ENCODE results near the gene DDX59. TPM values are rescaled to one million over a fixed set of nuclear protein-coding genes. Genes with fewer than 3 reads are reported as not detected.
A peak's percentile ranks its signal among the peaks of the same experiment; 100 is the strongest.
"Not testable (repeated sequence)": the region's sequence is repeated elsewhere in the genome, so short reads cannot be mapped to it uniquely, and the experiment has no call there.

DDX59 gene
- total and polyA plus RNA-seq, 4 donors = 20.5 to 30.5 (median 26.3) TPM

DNA sequence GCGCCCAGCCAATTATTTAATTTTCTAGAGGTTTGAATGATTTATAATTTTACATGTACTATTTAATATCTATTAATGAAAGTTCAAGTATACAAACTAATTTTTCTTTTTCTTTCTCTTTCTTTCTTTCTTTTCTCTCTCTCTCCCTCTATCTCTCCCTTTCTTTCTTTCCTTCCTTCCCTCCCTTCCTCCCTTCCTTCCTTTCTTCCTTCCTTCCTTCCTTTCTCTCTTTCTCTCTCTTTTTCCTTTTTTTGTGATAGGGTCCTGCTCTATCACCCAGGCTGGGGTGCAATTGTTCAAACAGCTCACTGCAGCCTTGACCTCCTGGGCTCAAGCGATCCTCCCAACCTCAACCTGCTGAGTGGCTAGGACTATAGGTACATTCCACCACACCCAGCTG, 33.0 kb downstream of the DDX59 start:
- no peak for DNase-seq (ENCODE audit: low read depth in 4 of 6, low spot score in 6 of 6)
- Histone ChIP-seq H3K9me3 (ENCODE audit: control insufficient read depth, insufficient read depth, low read length) (no peaks in the 10 kb centered on the region), H3K4me1 (ENCODE audit: control insufficient read depth, insufficient read depth, low read length) (peaks cover 4% of the 10 kb centered on the region), H3K4me3 (ENCODE audit: low read depth, low read length) (no peak overlapping the region), H3K36me3 (ENCODE audit: control insufficient read depth, insufficient read depth, low read length) (peaks cover 4% of the 10 kb centered on the region), H3K27me3 (ENCODE audit: control insufficient read depth, insufficient read depth, low read length) (no peaks in the 10 kb centered on the region), H3K27ac (ENCODE audit: low read depth, low read length) (no peak overlapping the region)
- WGBS (ENCODE audit: insufficient coverage) = no CpG with 5 or more reads among the region's 2 CpGs

DNA sequence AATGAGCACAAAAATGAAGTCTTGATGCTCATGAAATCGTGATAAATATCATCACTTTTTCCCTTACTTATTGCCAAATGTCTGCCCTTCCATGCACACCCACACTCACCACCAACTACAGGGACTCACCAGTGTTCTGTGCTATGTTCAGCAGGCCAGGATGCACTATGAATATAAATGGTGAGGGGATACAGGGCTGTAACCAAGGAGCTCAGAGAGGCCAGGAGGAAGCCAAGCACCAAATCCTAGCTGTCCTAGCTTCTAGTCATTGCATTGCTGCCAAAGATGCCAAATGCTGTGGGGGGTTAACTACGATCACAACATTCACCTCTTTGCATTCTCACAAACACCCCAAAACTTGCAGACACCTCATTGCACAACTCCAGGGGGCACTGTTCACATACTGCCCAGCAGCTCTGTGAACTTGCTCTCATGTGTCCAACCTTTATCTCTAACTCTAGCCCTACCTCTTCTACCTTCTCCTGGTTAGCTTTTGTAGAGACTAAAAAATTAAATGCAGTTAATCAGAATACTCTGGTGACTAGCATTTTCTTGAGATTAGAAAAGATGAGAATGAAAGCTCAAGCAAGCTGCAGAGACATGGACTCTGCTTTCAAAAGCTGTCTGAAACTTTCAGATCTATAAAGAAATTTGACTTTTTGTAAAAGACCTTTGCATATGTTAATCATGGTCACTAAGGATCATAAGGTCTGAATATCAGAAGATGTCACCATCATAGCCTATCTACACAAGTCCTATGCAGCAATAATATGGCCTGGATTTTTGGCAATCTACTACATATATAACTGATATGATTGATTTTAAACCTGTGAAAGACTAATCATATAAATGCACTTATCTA, 35.2 kb downstream of the DDX59 start:
- Histone ChIP-seq H3K36me3 (ENCODE audit: control insufficient read depth, insufficient read depth, low read length) (peaks cover 4% of the 10 kb centered on the region), H3K9me3 (ENCODE audit: control insufficient read depth, insufficient read depth, low read length) (no peaks in the 10 kb centered on the region), H3K4me3 (ENCODE audit: low read depth, low read length) (no peak overlapping the region), H3K27ac (ENCODE audit: low read depth, low read length) (no peak overlapping the region), H3K4me1 (ENCODE audit: control insufficient read depth, insufficient read depth, low read length) (peaks cover 10% of the 10 kb centered on the region), H3K27me3 (ENCODE audit: control insufficient read depth, insufficient read depth, low read length) (no peaks in the 10 kb centered on the region)
- no CpG with 5 or more reads among the region's 2 CpGs for WGBS (ENCODE audit: insufficient coverage)
- peak in 2 of 6 donors; percentile 61 to 77 for DNase-seq (ENCODE audit: low read depth in 4 of 6, low spot score in 6 of 6)

DNA sequence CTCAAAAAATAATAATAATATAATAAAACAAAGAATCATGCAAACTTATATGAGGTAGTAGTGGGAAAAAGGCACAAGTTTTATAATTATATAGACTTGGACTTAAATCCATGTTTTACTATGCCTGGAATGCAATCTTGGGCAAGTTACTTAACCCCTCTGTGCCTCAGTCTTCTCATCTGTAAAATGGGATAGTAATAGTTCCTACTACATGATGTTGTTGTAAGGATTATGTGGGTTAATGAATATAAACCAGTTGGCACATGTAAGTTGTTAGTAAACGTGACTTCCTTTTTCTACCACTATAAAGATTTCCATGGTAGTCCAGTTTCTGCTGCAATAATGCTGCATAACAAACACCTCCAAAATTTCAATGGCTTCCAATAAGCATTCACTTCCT, 38.3 kb downstream of the DDX59 start:
- Histone ChIP-seq H3K27ac (ENCODE audit: low read depth, low read length) (no peak overlapping the region), H3K27me3 (ENCODE audit: control insufficient read depth, insufficient read depth, low read length) (no peaks in the 10 kb centered on the region), H3K4me3 (ENCODE audit: low read depth, low read length) (no peak overlapping the region), H3K36me3 (ENCODE audit: control insufficient read depth, insufficient read depth, low read length) (no peaks in the 10 kb centered on the region), H3K4me1 (ENCODE audit: control insufficient read depth, insufficient read depth, low read length) (peaks cover 13% of the 10 kb centered on the region), H3K9me3 (ENCODE audit: control insufficient read depth, insufficient read depth, low read length) (no peaks in the 10 kb centered on the region)
- no peak for DNase-seq (ENCODE audit: low read depth in 4 of 6, low spot score in 6 of 6)
- no CpG with 5 or more reads among the region's 1 CpG for WGBS (ENCODE audit: insufficient coverage)

DNA sequence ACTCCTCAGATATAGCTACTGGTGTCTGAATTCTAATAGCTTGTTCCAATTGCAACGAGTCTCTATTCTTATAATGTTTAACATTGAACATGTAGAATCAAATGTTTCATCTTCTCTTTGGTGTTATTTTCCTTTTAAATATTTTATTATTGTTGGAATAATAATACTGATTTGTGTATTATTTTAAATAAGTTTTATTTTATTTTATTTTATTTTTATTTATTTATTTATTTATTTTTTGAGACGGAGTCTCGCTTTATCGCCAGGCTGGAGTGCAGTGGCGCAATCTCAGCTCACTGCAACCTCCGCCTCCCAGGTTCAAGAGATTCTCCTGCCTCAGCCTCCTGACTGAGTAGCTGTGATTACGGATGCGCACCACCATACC, 39.2 kb downstream of the DDX59 start:
- not testable (repeated sequence) for H3K36me3 ChIP-seq (ENCODE audit: control insufficient read depth, insufficient read depth, low read length); H3K27me3 ChIP-seq (ENCODE audit: control insufficient read depth, insufficient read depth, low read length); H3K4me3 ChIP-seq (ENCODE audit: low read depth, low read length); H3K9me3 ChIP-seq (ENCODE audit: control insufficient read depth, insufficient read depth, low read length); H3K27ac ChIP-seq (ENCODE audit: low read depth, low read length); DNase-seq (ENCODE audit: low read depth in 4 of 6, low spot score in 6 of 6)
- 100% methylated on average over 6 of the region's 8 CpGs for WGBS (ENCODE audit: insufficient coverage)
- H3K4me1 ChIP-seq (ENCODE audit: control insufficient read depth, insufficient read depth, low read length) = peaks cover 13% of the 10 kb centered on the region

DNA sequence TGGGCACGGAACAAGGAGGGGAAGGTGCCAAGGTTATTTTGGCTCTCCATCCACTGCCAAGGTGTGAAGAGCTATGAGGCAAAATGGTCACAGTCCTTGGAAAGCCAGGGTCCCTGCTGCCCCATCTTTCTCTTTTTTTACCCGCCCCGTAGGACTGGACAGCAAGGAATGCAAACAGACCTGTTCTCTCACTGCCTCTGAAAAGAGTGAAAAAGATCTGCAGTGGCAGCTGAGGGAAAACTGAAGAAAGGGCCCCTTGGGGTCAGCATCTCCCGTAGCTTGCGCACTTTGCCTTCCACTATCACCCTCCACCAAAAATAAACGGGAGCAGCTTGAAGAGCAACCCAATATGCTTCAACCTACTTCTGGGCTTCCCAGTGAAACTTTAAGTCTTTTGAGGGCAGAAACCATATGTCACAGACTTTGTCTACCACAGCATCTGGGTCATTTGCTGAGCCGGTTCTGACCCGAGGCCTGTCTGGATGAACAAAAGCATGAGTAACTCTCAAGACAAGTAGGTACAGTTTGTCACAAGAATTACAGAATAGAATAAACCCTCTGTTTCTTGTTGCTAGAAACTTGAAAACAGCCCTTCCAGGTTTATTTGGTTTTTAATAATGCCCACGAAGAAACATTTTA, 39.7 kb downstream of the DDX59 start:
- Histone ChIP-seq H3K4me1 (ENCODE audit: control insufficient read depth, insufficient read depth, low read length) (peaks cover 13% of the 10 kb centered on the region), H3K27ac (ENCODE audit: low read depth, low read length) (no peak overlapping the region), H3K9me3 (ENCODE audit: control insufficient read depth, insufficient read depth, low read length) (no peaks in the 10 kb centered on the region), H3K36me3 (ENCODE audit: control insufficient read depth, insufficient read depth, low read length) (no peaks in the 10 kb centered on the region), H3K27me3 (ENCODE audit: control insufficient read depth, insufficient read depth, low read length) (no peaks in the 10 kb centered on the region), H3K4me3 (ENCODE audit: low read depth, low read length) (no peak overlapping the region)
- 63% methylated on average over 6 of the region's 9 CpGs for WGBS (ENCODE audit: insufficient coverage)
- no peak for DNase-seq (ENCODE audit: low read depth in 4 of 6, low spot score in 6 of 6)

DNA sequence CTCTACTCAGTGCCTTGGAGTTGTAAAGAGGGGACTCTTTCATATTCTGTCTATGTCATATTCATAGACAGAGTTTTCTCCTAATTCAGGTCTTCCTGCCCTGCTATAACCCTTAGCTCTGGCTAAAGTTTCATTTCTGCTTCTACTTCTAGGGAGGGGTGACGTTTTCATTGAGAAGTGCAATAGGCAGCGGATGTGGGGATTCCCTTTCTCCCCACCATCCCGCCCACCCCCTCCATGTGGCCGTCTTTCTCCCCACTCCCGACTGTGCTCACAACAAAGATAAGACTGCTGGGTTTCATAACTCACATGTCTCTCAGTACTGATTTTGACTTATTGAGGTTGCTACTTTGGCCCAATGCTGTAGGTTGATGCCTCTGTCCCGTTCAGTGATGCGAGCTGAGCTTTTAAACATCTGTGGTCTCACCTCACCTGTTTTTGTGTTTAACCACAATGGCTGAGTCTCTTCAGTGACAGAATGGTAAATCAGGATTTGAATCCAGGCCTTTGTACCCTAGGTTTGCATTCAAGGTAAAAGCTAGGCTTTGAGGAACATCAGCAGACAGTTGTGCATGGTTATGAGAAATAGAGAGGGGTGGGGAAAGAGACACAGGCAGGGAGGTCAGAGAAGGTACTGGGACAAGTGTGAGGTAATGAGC, 41.4 kb downstream of the DDX59 start:
- H3K4me3 ChIP-seq (ENCODE audit: low read depth, low read length) = no peak overlapping the region
- H3K36me3 ChIP-seq (ENCODE audit: control insufficient read depth, insufficient read depth, low read length) = no peaks in the 10 kb centered on the region
- no peaks in the 10 kb centered on the region for H3K9me3 ChIP-seq (ENCODE audit: control insufficient read depth, insufficient read depth, low read length)
- peaks cover 13% of the 10 kb centered on the region for H3K4me1 ChIP-seq (ENCODE audit: control insufficient read depth, insufficient read depth, low read length)
- no peaks in the 10 kb centered on the region for H3K27me3 ChIP-seq (ENCODE audit: control insufficient read depth, insufficient read depth, low read length)
- no peak overlapping the region for H3K27ac ChIP-seq (ENCODE audit: low read depth, low read length)
- DNase-seq (ENCODE audit: low read depth in 4 of 6, low spot score in 6 of 6) = no peak
- 57% methylated on average over 4 of the region's 7 CpGs for WGBS (ENCODE audit: insufficient coverage)

DNA sequence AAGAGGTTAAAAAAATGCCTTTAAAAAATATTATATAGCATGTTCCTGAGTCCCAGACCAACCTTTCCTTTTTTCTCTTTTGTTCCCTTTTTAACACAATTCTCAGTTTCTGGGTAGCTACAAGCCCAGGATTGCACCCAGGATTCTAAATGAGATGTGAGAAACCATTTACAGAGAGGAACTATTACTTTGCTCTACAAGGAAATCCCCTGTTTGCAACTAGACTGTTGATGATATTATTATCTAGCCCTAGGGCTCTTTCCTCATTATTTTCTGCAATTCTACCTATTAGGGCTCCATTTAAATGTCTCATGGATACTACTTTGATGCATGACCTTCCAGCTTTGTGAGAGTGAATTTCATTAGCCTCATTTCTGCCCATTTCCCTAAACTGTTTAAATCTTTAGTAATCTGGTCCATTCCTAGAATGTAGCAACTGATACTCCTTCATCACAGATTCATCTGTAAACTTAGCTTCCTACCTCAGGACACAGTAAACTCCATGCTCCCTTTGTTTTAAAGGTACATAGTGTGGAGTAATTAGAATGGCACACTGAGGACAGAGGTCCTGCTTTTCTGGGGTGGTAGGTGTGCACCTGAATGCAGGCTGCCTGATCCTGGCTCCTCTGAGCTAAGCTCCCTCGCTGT, 42.0 kb downstream of the DDX59 start:
- Histone ChIP-seq H3K36me3 (ENCODE audit: control insufficient read depth, insufficient read depth, low read length) (no peaks in the 10 kb centered on the region), H3K4me3 (ENCODE audit: low read depth, low read length) (no peak overlapping the region), H3K27me3 (ENCODE audit: control insufficient read depth, insufficient read depth, low read length) (no peaks in the 10 kb centered on the region), H3K27ac (ENCODE audit: low read depth, low read length) (no peak overlapping the region), H3K4me1 (ENCODE audit: control insufficient read depth, insufficient read depth, low read length) (peaks cover 13% of the 10 kb centered on the region), H3K9me3 (ENCODE audit: control insufficient read depth, insufficient read depth, low read length) (no peaks in the 10 kb centered on the region)
- no CpG with 5 or more reads among the region's 1 CpG for WGBS (ENCODE audit: insufficient coverage)
- peak in 1 of 6 donors; percentile 72 for DNase-seq (ENCODE audit: low read depth in 4 of 6, low spot score in 6 of 6)

DNA sequence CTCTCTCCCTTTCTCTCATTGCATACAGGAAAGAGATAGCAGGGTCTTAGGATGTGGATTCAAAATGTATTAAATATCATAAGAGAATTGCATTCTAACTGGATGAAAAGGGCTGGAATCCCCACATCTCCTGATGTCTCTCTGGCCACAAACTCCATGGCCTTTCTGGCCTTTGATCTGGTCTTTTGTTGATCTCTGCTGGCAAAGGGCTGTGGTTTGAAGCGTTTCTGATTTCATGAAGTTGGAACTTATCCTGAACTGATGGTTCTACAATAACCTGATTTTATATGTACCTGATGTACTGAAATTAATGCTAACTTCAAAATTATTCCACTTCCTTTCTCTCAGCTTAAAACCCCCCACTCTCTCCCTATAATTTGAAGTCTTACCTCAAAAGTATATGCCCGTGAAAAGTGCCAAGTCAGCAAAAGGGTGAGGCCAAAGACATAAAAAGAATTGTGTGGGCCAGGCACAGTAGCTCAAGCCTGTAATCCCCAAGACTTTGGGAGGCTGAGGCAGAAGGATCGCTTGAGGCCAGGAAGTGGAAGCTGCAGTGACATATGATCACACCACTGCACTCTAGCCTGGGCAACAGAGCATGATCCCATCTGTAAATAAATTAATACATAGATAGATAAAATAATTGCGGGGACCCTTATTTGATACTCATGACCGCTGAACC, 42.7 kb downstream of the DDX59 start:
- DNase-seq (ENCODE audit: low read depth in 4 of 6, low spot score in 6 of 6) = no peak
- Histone ChIP-seq H3K36me3 (ENCODE audit: control insufficient read depth, insufficient read depth, low read length) (no peaks in the 10 kb centered on the region), H3K4me3 (ENCODE audit: low read depth, low read length) (no peak overlapping the region), H3K9me3 (ENCODE audit: control insufficient read depth, insufficient read depth, low read length) (no peaks in the 10 kb centered on the region), H3K27ac (ENCODE audit: low read depth, low read length) (no peak overlapping the region), H3K4me1 (ENCODE audit: control insufficient read depth, insufficient read depth, low read length) (peaks cover 11% of the 10 kb centered on the region), H3K27me3 (ENCODE audit: control insufficient read depth, insufficient read depth, low read length) (no peaks in the 10 kb centered on the region)
- WGBS (ENCODE audit: insufficient coverage) = 57% methylated on average over 1 of the region's 5 CpGs

DNA sequence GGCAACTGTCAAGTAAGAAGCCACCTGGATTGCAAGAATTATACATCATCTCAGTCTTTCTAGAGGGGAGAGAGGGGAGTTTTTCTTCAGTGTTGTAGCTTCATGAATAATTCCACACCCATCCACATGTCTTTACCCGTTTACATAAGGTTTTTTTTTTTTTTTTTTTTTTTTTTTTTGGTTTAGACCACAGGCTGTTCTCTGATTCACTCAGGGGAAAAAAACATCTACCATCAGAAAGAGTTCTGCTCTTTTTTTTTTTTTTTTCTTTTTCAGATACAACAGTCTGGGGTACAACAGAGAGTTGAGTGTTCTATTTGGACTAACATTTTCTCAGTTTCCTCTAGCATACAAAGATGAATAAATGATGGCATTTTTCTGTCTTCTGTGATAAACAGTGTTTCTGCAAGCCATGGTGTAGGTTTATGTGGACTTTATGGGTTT, 44.3 kb downstream of the DDX59 start:
- Histone ChIP-seq H3K27ac (ENCODE audit: low read depth, low read length) (peak overlapping the region; percentile 29), H3K4me3 (ENCODE audit: low read depth, low read length) (no peak overlapping the region), H3K4me1 (ENCODE audit: control insufficient read depth, insufficient read depth, low read length) (peaks cover 16% of the 10 kb centered on the region), H3K9me3 (ENCODE audit: control insufficient read depth, insufficient read depth, low read length) (no peaks in the 10 kb centered on the region), H3K27me3 (ENCODE audit: control insufficient read depth, insufficient read depth, low read length) (no peaks in the 10 kb centered on the region), H3K36me3 (ENCODE audit: control insufficient read depth, insufficient read depth, low read length) (no peaks in the 10 kb centered on the region)
- WGBS (ENCODE audit: insufficient coverage) = no CpG with 5 or more reads among the region's 1 CpG
- peak in 2 of 6 donors; percentile 63 to 64 for DNase-seq (ENCODE audit: low read depth in 4 of 6, low spot score in 6 of 6)
